K562 (cell line): ENCODE results near the gene DHRS7C. TPM values are rescaled to one million over a fixed set of nuclear protein-coding genes. Genes with fewer than 3 reads are reported as not detected.

Source experiments
- ATAC-seq: fragments of 200-7000 bp; cut with Tn5 transposase; 3 replicates; pipeline ENCODE4 v1.9.1; 2020; ENCODE audit warnings: moderate library complexity
- Bru-seq: library from RNA; stranded (reverse); fragments of 400-500 nt; gene quantifications from one replicate; lab custom pipeline; 2021; lab: Mats Ljungman, UMichigan
- BruChase-seq, 2 experiments: library from RNA; stranded (reverse); fragments of 400-500 nt; gene quantifications; one replicate each; lab custom pipeline; 2021; lab: Mats Ljungman, UMichigan
- BruUV-seq: library from RNA; stranded (reverse); fragments of 400-500 nt; replicated peaks from 2 replicates; lab custom pipeline; 2021; lab: Mats Ljungman, UMichigan
- CTCF ChIA-PET: fragments of 300-600 bp; formaldehyde crosslinking; extraction: SDS; loops from one replicate; lab custom pipeline; 2021; ENCODE audit warnings: low intra/inter-chr PET ratio; lab: Yijun Ruan, JAX
- POLR2A ChIA-PET: fragments of 300-600, 350-650 bp; sonication (Branson Sonifier 250); formaldehyde crosslinking; extraction: SDS; loops from one replicate; lab custom pipeline; 2021; ENCODE audit warnings: antibody characterized with exemption, inconsistent platforms; lab: Yijun Ruan, JAX
- DNase-seq, 4 experiments: peaks; one replicate each; pipeline versions ENCODE4 v3.0.0 to v3.0.0-alpha.2; 2011 to 2018; ENCODE audit warnings: low spot score in 3 of 4, mixed read lengths in 3 of 4; ENCODE audit errors: extremely low read depth in 1 of 4
- FAIRE-seq: peaks from 2 replicates; lab custom pipeline; 2011; peaks lifted over from hg19 to GRCh38; lab: Jason Lieb, UNC
- H2AFZ ChIP-seq: 2 replicates; pipeline ENCODE4 v1.6.0; 2011; ENCODE audit warnings: low read depth, low read length, control low read depth, inconsistent platforms
- H3K27ac ChIP-seq: fragments of 200-600 bp; 3 replicates; pipeline ENCODE4 v1.8.0; 2011; ENCODE audit warnings: low read depth, mild to moderate bottlenecking, control low read depth, inconsistent platforms, low read length, moderate library complexity, mixed read lengths; ENCODE audit errors: extremely low read depth
- H3K27me3 ChIP-seq, 2 experiments: fragments of 300-600 bp in 1 of 2; 2 replicates in 1 of 2; 3 replicates in 1 of 2; pipeline versions ENCODE4 v1.6.0 to v1.8.0; 2011; ENCODE audit warnings: inconsistent platforms in 2 of 2, low read length in 2 of 2, mild to moderate bottlenecking in 1 of 2, mixed read lengths in 1 of 2, moderate library complexity in 1 of 2; ENCODE audit not compliant: control insufficient read depth in 2 of 2, insufficient read depth in 2 of 2
- H3K36me3 ChIP-seq: fragments of 300-600 bp; 3 replicates; pipeline ENCODE4 v1.8.0; 2011; ENCODE audit warnings: mild to moderate bottlenecking, low read length, inconsistent platforms; ENCODE audit not compliant: control insufficient read depth, insufficient read depth
- H3K4me1 ChIP-seq, 2 experiments: fragments of 200-600 bp in 1 of 2; replicated peaks in 1 of 2; 2 replicates in 1 of 2; 3 replicates in 1 of 2; pipeline versions ENCODE4 v1.5.1 to v1.8.0; 2011; ENCODE audit warnings: inconsistent platforms in 2 of 2, low read length in 2 of 2, mild to moderate bottlenecking in 1 of 2, mixed read lengths in 1 of 2, moderate library complexity in 1 of 2; ENCODE audit not compliant: control insufficient read depth in 2 of 2, insufficient read depth in 2 of 2
- H3K4me2 ChIP-seq: 2 replicates; pipeline ENCODE4 v1.6.1; 2011; ENCODE audit warnings: low read length, control low read depth, inconsistent platforms, mixed read lengths; ENCODE audit not compliant: insufficient read depth
- H3K4me3 ChIP-seq: fragments of 200-600 bp; sonication (generic), shearing (Covaris generic); 2 replicates; pipeline ENCODE4 v1.5.1; 2016; ENCODE audit warnings: control low read depth, inconsistent platforms
- H3K79me2 ChIP-seq: fragments of 200-600 bp; 3 replicates; pipeline ENCODE4 v1.8.0; 2011; ENCODE audit warnings: low read length, inconsistent platforms; ENCODE audit not compliant: control insufficient read depth, insufficient read depth
- H3K9ac ChIP-seq, 2 experiments: 2 replicates each; pipeline versions ENCODE4 v1.6.0 to v1.6.1; 2011; ENCODE audit warnings: low read depth in 2 of 2, low read length in 2 of 2, control low read depth in 1 of 2, inconsistent platforms in 1 of 2, mild to moderate bottlenecking in 1 of 2, mixed read lengths in 1 of 2; ENCODE audit not compliant: insufficient read depth in 1 of 2
- H3K9me1 ChIP-seq: one replicate; pipeline ENCODE4 v1.6.0; 2011; ENCODE audit warnings: inconsistent platforms, mild to moderate bottlenecking, low read length, moderate library complexity; ENCODE audit not compliant: control insufficient read depth, insufficient read depth
- H3K9me3 ChIP-seq: replicated peaks from 2 replicates; pipeline ENCODE4 v1.5.1; 2011; ENCODE audit warnings: low read depth, low read length, inconsistent platforms; ENCODE audit not compliant: control insufficient read depth, insufficient read depth
- H4K20me1 ChIP-seq: replicated peaks from 2 replicates; pipeline ENCODE4 v1.6.1; 2011; ENCODE audit warnings: low read length, inconsistent platforms, mixed read lengths; ENCODE audit not compliant: control insufficient read depth, insufficient read depth
- ARID2 ChIP-seq: fragments of 450-650 bp; IDR thresholded peaks from 2 replicates; pipeline ENCODE4 v1.6.1; 2017; ENCODE audit warnings: antibody characterized with exemption, mild to moderate bottlenecking
- EP300 ChIP-seq: IDR thresholded peaks from 2 replicates; pipeline ENCODE4 v1.6.1; 2012; ENCODE audit warnings: low read length, improper control_type of control experiment
- ESRRA ChIP-seq: fragments of 450-650 bp; IDR thresholded peaks from 2 replicates; pipeline ENCODE4 v1.6.1; 2014; ENCODE audit warnings: low read depth, mild to moderate bottlenecking, moderate library complexity, borderline replicate concordance
- FOXK2 ChIP-seq, 2 experiments: fragments of 450-650 bp; IDR thresholded peaks in 1 of 2; conservative IDR thresholded peaks in 1 of 2; 2 replicates each; pipeline ENCODE4 v1.6.1; 2016; ENCODE audit warnings: low read depth in 2 of 2, mild to moderate bottlenecking in 1 of 2
- HMG20B ChIP-seq: fragments of 250-450 bp; sonication (Bioruptor Pico); IDR thresholded peaks from 2 replicates; pipeline ENCODE4 v1.5.0; 2021; ENCODE audit warnings: mild to moderate bottlenecking
- PHTF2 ChIP-seq: fragments of 250-450 bp; sonication (Bioruptor Pico); IDR thresholded peaks from 2 replicates; pipeline ENCODE4 v1.5.0; 2021; ENCODE audit warnings: mild to moderate bottlenecking
- SMAD2 ChIP-seq: fragments of 150-350 bp; IDR thresholded peaks from 2 replicates; pipeline ENCODE4 v1.6.1; 2014; ENCODE audit warnings: low read depth, mild to moderate bottlenecking, low read length
- SP2 ChIP-seq: IDR thresholded peaks from 2 replicates; pipeline ENCODE4 v1.6.1; 2011; ENCODE audit warnings: mild to moderate bottlenecking, low read depth, low read length, moderate library complexity; ENCODE audit not compliant: poor library complexity, severe bottlenecking; ENCODE audit errors: extremely low read depth
- ZNF197 ChIP-seq: fragments of 200-800 bp; sonication (Bioruptor generic); IDR thresholded peaks from 2 replicates; pipeline ENCODE4 v1.6.1; 2016; ENCODE audit warnings: low read depth, missing genetic modification characterization, missing compliant biosample characterization
- WGBS: fragments of 100-300 bp; shearing (Covaris generic); methylation state at CpG from one replicate; pipeline ENCODE4 v1.1.6; 2016; ENCODE audit warnings: low coverage, mixed read lengths; ENCODE audit not compliant: insufficient coverage; ENCODE audit errors: missing lambda C conversion rate; 5-methylcytosine and 5-hydroxymethylcytosine counted together
- in situ Hi-C: fragments of 300-500 bp; cut with MboI; formaldehyde crosslinking; loops from 4 replicates; pipeline ENCODE4 v1.15.0; 2018; ENCODE audit warnings: inconsistent platforms, mixed read lengths
- intact Hi-C: fragments of 100-400 bp; cut with micrococcal nuclease; formaldehyde crosslinking; loops from 2 replicates; pipeline ENCODE4 v1.14.2; 2022
- long read RNA-seq, 3 experiments: library from polyadenylated mRNA in 2 of 3; library from RNA in 1 of 3; unstranded in 2 of 3; stranded (forward) in 1 of 3; transcript quantifications; one replicate each; pipeline ENCODE4 v2.0.0, GENCODE V29; 2019 to 2022
- polyA minus RNA-seq, 3 experiments: library from RNA; depleted of rRNA, polyadenylated mRNA; stranded (reverse); fragments of >200 nt; gene quantifications; 2 replicates each; pipeline ENCODE4 v1.2.3, GENCODE V29; 2011
- polyA plus RNA-seq, 8 experiments: library from polyadenylated mRNA; depleted of rRNA in 4 of 8; stranded (reverse) in 5 of 8; unstranded in 3 of 8; fragments of >200 nt; fragmentation: Nextera tagmentation in 2 of 8; fragmentation: Illumina TruSeq in 1 of 8; extraction: Ambion mirVana in 2 of 8; extraction: Trizol in 1 of 8; gene quantifications; 2 replicates each; pipeline versions ENCODE4 v1.2.1 to v1.2.3, GENCODE V29; 2011 to 2014; ENCODE audit warnings: inconsistent platforms in 1 of 8, missing spikeins in 1 of 8
- total RNA-seq, 7 experiments: library from RNA; depleted of rRNA in 6 of 7; stranded (reverse); fragments of >200 nt in 6 of 7; fragmentation: Illumina TruSeq in 2 of 7; extraction: Trizol in 2 of 7; gene quantifications; 2 replicates each; pipeline versions ENCODE4 v1.2.1 to v1.2.3, GENCODE V29; 2011 to 2021; ENCODE audit warnings: low replicate concordance in 1 of 7
- TF ChIP-seq, protein P1 (sequence below): IDR thresholded peaks from 2 replicates; pipeline ENCODE4 v1.6.1; 2012; ENCODE audit warnings: low read depth, low read length, improper control_type of control experiment, borderline replicate concordance
- TF ChIP-seq, protein P2 (sequence below): fragments of 250-450 bp; sonication (Bioruptor Pico); IDR thresholded peaks from 2 replicates; pipeline ENCODE4 v1.4.0; 2020; ENCODE audit warnings: mild to moderate bottlenecking, moderate library complexity

Gene DHRS7C, protein sequence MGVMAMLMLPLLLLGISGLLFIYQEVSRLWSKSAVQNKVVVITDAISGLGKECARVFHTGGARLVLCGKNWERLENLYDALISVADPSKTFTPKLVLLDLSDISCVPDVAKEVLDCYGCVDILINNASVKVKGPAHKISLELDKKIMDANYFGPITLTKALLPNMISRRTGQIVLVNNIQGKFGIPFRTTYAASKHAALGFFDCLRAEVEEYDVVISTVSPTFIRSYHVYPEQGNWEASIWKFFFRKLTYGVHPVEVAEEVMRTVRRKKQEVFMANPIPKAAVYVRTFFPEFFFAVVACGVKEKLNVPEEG
- total RNA-seq (2011; cell fraction: chromatin; rRNA removed; ENCODE audit: low replicate concordance): not detected in 2 replicates
- total RNA-seq (2011; cell fraction: nucleolus; rRNA removed): not detected in 2 replicates
- total RNA-seq (2011; cell fraction: nucleoplasm; rRNA removed): not detected in 2 replicates
- not detected in 2 replicates for total RNA-seq (2014; rRNA removed)
- total RNA-seq (2014; rRNA removed; fragmentation: Illumina TruSeq; extraction: Trizol): not detected in 2 replicates
- not detected in 2 replicates for total RNA-seq (2015; rRNA removed; fragmentation: Illumina TruSeq; extraction: Trizol)
- not detected in 2 replicates for total RNA-seq (2021)
- polyA plus RNA-seq (2011; rRNA removed): not detected in 2 replicates
- not detected in 2 replicates for polyA plus RNA-seq (2011; cell fraction: cytosol; rRNA removed)
- not detected in 2 replicates for polyA plus RNA-seq (2011; cell fraction: nucleus; rRNA removed)
- not detected in 2 replicates for polyA plus RNA-seq (2012)
- polyA plus RNA-seq (2014; fragmentation: Illumina TruSeq; extraction: Trizol): not detected in 2 replicates
- polyA plus RNA-seq (2014; fragmentation: Nextera tagmentation; extraction: Ambion mirVana): not detected
- not detected in 2 replicates for polyA plus RNA-seq (2014; rRNA removed)
- polyA minus RNA-seq (2011; rRNA and poly(A)+ RNA removed): not detected in 2 replicates
- polyA minus RNA-seq (2011; cell fraction: cytosol; rRNA and poly(A)+ RNA removed): not detected in 2 replicates
- polyA minus RNA-seq (2011; cell fraction: nucleus; rRNA and poly(A)+ RNA removed): not detected in 2 replicates
- Bru-seq, nascent RNA: not detected
- BruChase-seq, experiment 1, labeled RNA remaining after a 2-hour chase: not detected
- BruChase-seq, experiment 2, labeled RNA remaining after a 6-hour chase: not detected
- long read RNA-seq, experiment 1: 0 reads
- long read RNA-seq, experiment 2: 0 reads
- long read RNA-seq, experiment 3: 0 reads

DNA sequence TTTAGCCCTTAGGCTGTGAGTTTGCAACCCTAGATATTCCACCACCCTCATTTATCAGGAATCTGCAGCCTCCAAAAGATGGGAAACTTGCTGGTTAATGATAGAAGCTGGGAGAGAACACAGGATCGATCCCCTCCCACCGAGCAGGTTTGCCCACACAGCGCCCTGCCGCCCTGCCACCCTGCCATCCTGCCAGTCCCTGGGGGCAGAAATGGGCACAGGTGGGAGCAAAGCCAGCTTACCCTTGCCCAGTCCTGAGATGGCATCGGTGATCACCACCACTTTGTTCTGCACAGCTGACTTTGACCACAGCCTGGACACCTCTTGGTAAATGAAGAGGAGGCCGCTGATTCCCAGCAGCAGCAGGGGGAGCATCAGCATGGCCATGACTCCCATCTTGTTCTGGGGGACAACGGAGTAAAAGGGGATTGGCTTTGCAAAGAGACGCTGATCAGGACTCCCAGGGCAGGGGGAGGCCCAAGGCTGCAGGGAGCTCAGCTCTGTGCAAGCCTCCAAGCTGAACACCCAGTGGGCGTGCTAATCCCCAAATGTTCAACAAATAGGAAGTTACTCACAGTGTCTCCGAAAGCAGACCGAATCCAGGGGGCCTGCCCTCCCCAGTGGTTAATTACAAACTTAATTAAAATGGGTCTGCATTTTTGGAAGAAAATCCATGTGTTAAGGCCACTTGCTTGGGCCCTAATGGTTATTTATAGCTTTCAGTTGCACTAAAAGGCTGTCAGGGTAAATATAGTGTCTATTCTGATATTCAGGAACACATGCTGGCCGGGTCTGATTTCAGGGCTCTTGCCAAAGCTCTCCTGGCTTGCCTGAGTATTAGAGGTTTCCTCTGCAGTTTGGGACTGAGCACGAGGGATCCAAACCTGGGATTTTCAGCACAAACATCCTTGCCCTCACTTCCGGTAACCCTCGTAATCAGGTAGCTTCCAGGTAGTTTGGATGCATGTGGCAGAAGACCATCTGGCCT is at the start of gene DHRS7C:
TSS of gene DHRS7C (minus strand) at position 704 of the 988 bp plus-strand sequence. CDS start at position 396, 308 bp downstream.
- POLR2A ChIA-PET: no interaction called here
- FAIRE-seq (no peak), DNase-seq (no peak), ATAC-seq (no peak)
- H3K79me2 ChIP-seq: no peaks in the 10 kb centered on the region
- no peak within 1 kb of the TSS for H3K4me2 ChIP-seq
- in situ Hi-C loops (no loop called here), intact Hi-C loops (no loop called here)
- no peak within 1 kb of the TSS for H3K9ac ChIP-seq
- no peaks in the 10 kb centered on the region for H3K4me1 ChIP-seq
- BruUV-seq: no TSS peak
- no peak within 1 kb of the TSS for H3K4me3 ChIP-seq
- WGBS: under 1% methylated on average over 9 of the region's 15 CpGs
- CTCF ChIA-PET: no interaction called here
- no peaks in the 10 kb centered on the region for H3K9me3 ChIP-seq
- H3K27ac ChIP-seq: no peak within 1 kb of the TSS
- no peaks in the 10 kb centered on the region for H4K20me1 ChIP-seq
- H3K36me3 ChIP-seq: no peaks in the 10 kb centered on the region
- H3K27me3 ChIP-seq: no peaks in the 10 kb centered on the region; a peak in 1 of 5 replicates
- no peaks in the 10 kb centered on the region for H3K9me1 ChIP-seq
- TF ChIP-seq ARID2 (no peak), ZNF197 (no peak), HMG20B (CRISPR knock-in tag) (no peak), ESRRA (no peak), FOXK2 (conservative IDR thresholded peaks at IDR 0.05 in 1 of 2, IDR thresholded peaks at IDR 0.05 in 1 of 2; ENCODE audit: low read depth in 2 of 2) (no peak), SMAD2 (no peak), SP2 (no peak), EP300 (no peak), PHTF2 (no peak)
- TF ChIP-seq, protein P1, sequence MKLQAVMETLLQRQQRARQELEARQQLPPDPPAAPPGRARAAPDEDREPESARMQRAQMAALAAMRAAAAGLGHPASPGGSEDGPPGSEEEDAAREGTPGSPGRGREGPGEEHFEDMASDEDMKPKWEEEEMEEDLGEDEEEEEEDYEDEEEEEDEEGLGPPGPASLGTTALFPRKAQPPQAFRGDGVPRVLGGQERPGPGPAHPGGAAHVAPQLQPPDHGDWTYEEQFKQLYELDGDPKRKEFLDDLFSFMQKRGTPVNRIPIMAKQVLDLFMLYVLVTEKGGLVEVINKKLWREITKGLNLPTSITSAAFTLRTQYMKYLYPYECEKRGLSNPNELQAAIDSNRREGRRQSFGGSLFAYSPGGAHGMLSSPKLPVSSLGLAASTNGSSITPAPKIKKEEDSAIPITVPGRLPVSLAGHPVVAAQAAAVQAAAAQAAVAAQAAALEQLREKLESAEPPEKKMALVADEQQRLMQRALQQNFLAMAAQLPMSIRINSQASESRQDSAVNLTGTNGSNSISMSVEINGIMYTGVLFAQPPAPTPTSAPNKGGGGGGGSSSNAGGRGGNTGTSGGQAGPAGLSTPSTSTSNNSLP: no peak
- TF ChIP-seq, protein P2, sequence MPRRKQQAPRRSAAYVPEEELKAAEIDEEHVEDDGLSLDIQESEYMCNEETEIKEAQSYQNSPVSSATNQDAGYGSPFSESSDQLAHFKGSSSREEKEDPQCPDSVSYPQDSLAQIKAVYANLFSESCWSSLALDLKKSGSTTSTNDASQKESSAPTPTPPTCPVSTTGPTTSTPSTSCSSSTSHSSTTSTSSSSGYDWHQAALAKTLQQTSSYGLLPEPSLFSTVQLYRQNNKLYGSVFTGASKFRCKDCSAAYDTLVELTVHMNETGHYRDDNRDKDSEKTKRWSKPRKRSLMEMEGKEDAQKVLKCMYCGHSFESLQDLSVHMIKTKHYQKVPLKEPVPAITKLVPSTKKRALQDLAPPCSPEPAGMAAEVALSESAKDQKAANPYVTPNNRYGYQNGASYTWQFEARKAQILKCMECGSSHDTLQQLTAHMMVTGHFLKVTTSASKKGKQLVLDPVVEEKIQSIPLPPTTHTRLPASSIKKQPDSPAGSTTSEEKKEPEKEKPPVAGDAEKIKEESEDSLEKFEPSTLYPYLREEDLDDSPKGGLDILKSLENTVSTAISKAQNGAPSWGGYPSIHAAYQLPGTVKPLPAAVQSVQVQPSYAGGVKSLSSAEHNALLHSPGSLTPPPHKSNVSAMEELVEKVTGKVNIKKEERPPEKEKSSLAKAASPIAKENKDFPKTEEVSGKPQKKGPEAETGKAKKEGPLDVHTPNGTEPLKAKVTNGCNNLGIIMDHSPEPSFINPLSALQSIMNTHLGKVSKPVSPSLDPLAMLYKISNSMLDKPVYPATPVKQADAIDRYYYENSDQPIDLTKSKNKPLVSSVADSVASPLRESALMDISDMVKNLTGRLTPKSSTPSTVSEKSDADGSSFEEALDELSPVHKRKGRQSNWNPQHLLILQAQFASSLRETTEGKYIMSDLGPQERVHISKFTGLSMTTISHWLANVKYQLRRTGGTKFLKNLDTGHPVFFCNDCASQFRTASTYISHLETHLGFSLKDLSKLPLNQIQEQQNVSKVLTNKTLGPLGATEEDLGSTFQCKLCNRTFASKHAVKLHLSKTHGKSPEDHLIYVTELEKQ: no peak
- no peak within 1 kb of the TSS for H2AFZ ChIP-seq
